HCT116 (cell line): ENCODE data around the gene RNF145. TPM values are rescaled to one million over a fixed set of nuclear protein-coding genes. Genes with fewer than 3 reads are reported as not detected.

Experiments used
- ATAC-seq: fragments of 200-7000 bp; cut with Tn5 transposase; 2 replicates; pipeline ENCODE4 v1.9.1; 2020; ENCODE audit warnings: mild to moderate bottlenecking, moderate library complexity
- BruUV-seq: library from RNA; stranded (reverse); fragments of 400-500 nt; replicated peaks from 2 replicates; lab custom pipeline; 2021; lab: Mats Ljungman, UMichigan
- CTCF ChIA-PET: fragments of 300-600 bp; sonication (Branson Sonifier 250); formaldehyde crosslinking; loops from one replicate; lab custom pipeline; 2021; ENCODE audit warnings: antibody characterized with exemption; lab: Charles Lee
- POLR2A ChIA-PET: fragments of 300-600, 350-600 bp; sonication (Branson Sonifier 250); formaldehyde crosslinking; loops from one replicate; lab custom pipeline; 2021; ENCODE audit warnings: antibody characterized with exemption; lab: Charles Lee
- RAD21 ChIA-PET, 2 experiments: fragments of 300-600 bp; sonication (Branson Sonifier 250); formaldehyde crosslinking; loops; one replicate each; lab custom pipeline; 2023; ENCODE audit warnings: low total read pairs in 2 of 2; ENCODE audit not compliant: uncharacterized antibody in 2 of 2, unreplicated experiment in 2 of 2, low non-redundant PET in 1 of 2; lab: Charles Lee
- DNase-seq: peaks from one replicate; pipeline ENCODE4 v3.0.0-alpha.2; 2010; ENCODE audit warnings: low read depth, low spot score
- H2AFZ ChIP-seq: fragments of 200-600 bp; shearing (Covaris generic), sonication (generic); 2 replicates; pipeline ENCODE4 v1.6.1; 2017; ENCODE audit warnings: low read depth, mixed run types, mixed read lengths, antibody characterized with exemption, low read length; ENCODE audit not compliant: poor library complexity, severe bottlenecking
- H3K27ac ChIP-seq: 2 replicates; pipeline ENCODE4 v1.5.1; 2012; ENCODE audit warnings: low read depth, low read length
- H3K27me3 ChIP-seq: fragments of 200-600 bp; sonication (generic); 2 replicates; pipeline ENCODE4 v1.6.1; 2016; ENCODE audit warnings: mixed run types, low read length, mixed read lengths; ENCODE audit not compliant: insufficient read depth
- H3K36me3 ChIP-seq, 2 experiments: fragments of 200-500 bp in 1 of 2; fragments of 200-600 bp in 1 of 2; sonication (Bioruptor generic) in 1 of 2; sonication (generic) in 1 of 2; 2 replicates each; pipeline versions ENCODE4 v1.5.1 to v1.6.1; 2014 to 2016; ENCODE audit warnings: low read length in 2 of 2, inconsistent platforms in 1 of 2, mixed read lengths in 1 of 2, mixed run types in 1 of 2; ENCODE audit not compliant: insufficient read depth in 2 of 2, control insufficient read depth in 1 of 2
- H3K4me1 ChIP-seq, 2 experiments: fragments of 200-600 bp in 1 of 2; sonication (generic) in 1 of 2; 2 replicates each; pipeline versions ENCODE4 v1.5.1 to v1.6.1; 2012 to 2017; ENCODE audit warnings: low read length in 2 of 2, inconsistent platforms in 1 of 2, mild to moderate bottlenecking in 1 of 2, mixed read lengths in 1 of 2, mixed run types in 1 of 2, moderate library complexity in 1 of 2; ENCODE audit not compliant: insufficient read depth in 2 of 2, control insufficient read depth in 1 of 2
- H3K4me2 ChIP-seq: fragments of 200-600 bp; sonication (generic); 2 replicates; pipeline ENCODE4 v1.6.1; 2017; ENCODE audit warnings: mixed run types, low read length, mixed read lengths
- H3K4me3 ChIP-seq, 2 experiments: fragments of 200-600 bp in 1 of 2; sonication (generic) in 1 of 2; replicated peaks in 1 of 2; 2 replicates each; pipeline ENCODE4 v1.5.1; 2011 to 2016; ENCODE audit warnings: low read length in 2 of 2, control low read depth in 1 of 2, low read depth in 1 of 2, mild to moderate bottlenecking in 1 of 2, mixed read lengths in 1 of 2, mixed run types in 1 of 2
- H3K79me2 ChIP-seq: fragments of 200-600 bp; sonication (generic); 2 replicates; pipeline ENCODE4 v1.6.1; 2017; ENCODE audit warnings: mild to moderate bottlenecking, mixed run types, low read length, moderate library complexity, mixed read lengths; ENCODE audit not compliant: insufficient read depth
- H3K9ac ChIP-seq: fragments of 200-600 bp; sonication (generic); 2 replicates; pipeline ENCODE4 v1.6.1; 2016; ENCODE audit warnings: low read length, mixed read lengths
- H3K9me2 ChIP-seq: fragments of 200-600 bp; sonication (generic), shearing (Covaris generic); 2 replicates; pipeline ENCODE4 v1.6.1; 2017; ENCODE audit warnings: mixed run types, mild to moderate bottlenecking, moderate library complexity; ENCODE audit not compliant: insufficient read depth
- H3K9me3 ChIP-seq, 2 experiments: fragments of 200-500 bp in 1 of 2; fragments of 200-600 bp in 1 of 2; sonication (Bioruptor generic) in 1 of 2; sonication (generic) in 1 of 2; 2 replicates each; pipeline ENCODE4 v1.6.1; 2014 to 2017; ENCODE audit warnings: low read length in 2 of 2, mixed read lengths in 2 of 2, inconsistent platforms in 1 of 2, low read depth in 1 of 2, mild to moderate bottlenecking in 1 of 2, mixed run types in 1 of 2, moderate library complexity in 1 of 2; ENCODE audit not compliant: control insufficient read depth in 1 of 2, insufficient read depth in 1 of 2
- H4K20me1 ChIP-seq: fragments of 200-600 bp; sonication (generic), shearing (Covaris generic); 2 replicates; pipeline ENCODE4 v1.6.1; 2017; ENCODE audit warnings: mixed run types, mild to moderate bottlenecking, moderate library complexity; ENCODE audit not compliant: insufficient read depth
- CBX3 ChIP-seq: IDR thresholded peaks from 2 replicates; pipeline ENCODE4 v1.6.1; 2012; ENCODE audit warnings: low read depth
- CEBPB ChIP-seq: IDR thresholded peaks from 2 replicates; pipeline ENCODE4 v1.6.1; 2012; ENCODE audit warnings: low read depth
- EZH2phosphoT487 ChIP-seq: fragments of 200-600 bp; IDR thresholded peaks from 2 replicates; pipeline ENCODE4 v1.6.1; 2018; ENCODE audit warnings: antibody characterized with exemption, borderline replicate concordance
- FOSL1 ChIP-seq: IDR thresholded peaks from 2 replicates; pipeline ENCODE4 v1.6.1; 2012; ENCODE audit warnings: low read depth
- POLR2A ChIP-seq: IDR thresholded peaks from 2 replicates; pipeline ENCODE4 v1.7.0; 2011; ENCODE audit warnings: borderline replicate concordance; ENCODE audit not compliant: insufficient read depth, insufficient read length; ENCODE audit errors: extremely low read depth
- RAD21 ChIP-seq: IDR thresholded peaks from 2 replicates; pipeline ENCODE4 v1.6.1; 2012; ENCODE audit warnings: low read depth, mild to moderate bottlenecking
- YY1 ChIP-seq: IDR thresholded peaks from 2 replicates; pipeline ENCODE4 v1.6.1; 2011; ENCODE audit warnings: low read length, low read depth, moderate library complexity, mild to moderate bottlenecking; ENCODE audit not compliant: insufficient replicate concordance; ENCODE audit errors: extremely low read depth
- ZNF274 ChIP-seq: fragments of 200-500 bp; sonication (Bioruptor generic); IDR thresholded peaks from 2 replicates; pipeline ENCODE4 v1.6.1; 2014; ENCODE audit warnings: mild to moderate bottlenecking, low read depth, low read length, inconsistent platforms
- intact Hi-C: fragments of 100-400 bp; cut with micrococcal nuclease; formaldehyde crosslinking; loops from 2 replicates; pipeline ENCODE4 v1.10.0; 2022
- total RNA-seq: library from RNA; stranded (reverse); gene quantifications from one replicate; pipeline ENCODE4 v1.2.1, GENCODE V29; 2021; ENCODE audit not compliant: unreplicated experiment
- TF ChIP-seq, protein P1 (sequence below): IDR thresholded peaks from 2 replicates; pipeline ENCODE4 v1.6.1; 2011; ENCODE audit warnings: mild to moderate bottlenecking, low read length, moderate library complexity; ENCODE audit not compliant: insufficient replicate concordance; ENCODE audit errors: extremely low read depth
- TF ChIP-seq, protein P2 (sequence below): IDR thresholded peaks from 2 replicates; pipeline ENCODE4 v1.6.1; 2012
- TF ChIP-seq, protein P3 (sequence below): IDR thresholded peaks from 2 replicates; pipeline ENCODE4 v1.6.1; 2012; ENCODE audit warnings: low read depth

RNF145 gene
- total RNA-seq, 1 experiment from 2014 or later, result 60.6 TPM

DNA sequence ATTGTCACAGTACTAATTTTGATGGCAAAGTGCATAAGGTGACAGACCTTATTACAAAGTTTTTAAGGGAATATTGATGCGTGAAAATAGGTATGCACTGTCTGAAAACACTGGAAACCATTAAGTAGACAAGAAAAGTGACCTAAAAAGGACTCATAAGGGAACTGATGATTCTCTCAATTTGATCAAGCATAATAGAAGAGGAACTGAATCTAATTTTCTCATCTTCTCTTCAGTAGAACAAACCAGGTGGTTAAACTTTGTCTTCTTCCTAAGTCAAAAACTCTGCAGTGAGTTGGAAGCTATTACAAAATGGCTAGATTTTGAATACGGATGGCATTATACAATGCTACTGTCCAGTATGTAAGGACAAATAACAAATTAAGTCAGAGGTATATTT, 53.4 kb downstream of the RNF145 start:
- TF ChIP-seq POLR2A (no peak), YY1 (no peak), ZNF274 (no peak), CEBPB (no peak), RAD21 (no peak), CBX3 (no peak), EZH2phosphoT487 (no peak), FOSL1 (no peak)
- TF ChIP-seq, protein P1, sequence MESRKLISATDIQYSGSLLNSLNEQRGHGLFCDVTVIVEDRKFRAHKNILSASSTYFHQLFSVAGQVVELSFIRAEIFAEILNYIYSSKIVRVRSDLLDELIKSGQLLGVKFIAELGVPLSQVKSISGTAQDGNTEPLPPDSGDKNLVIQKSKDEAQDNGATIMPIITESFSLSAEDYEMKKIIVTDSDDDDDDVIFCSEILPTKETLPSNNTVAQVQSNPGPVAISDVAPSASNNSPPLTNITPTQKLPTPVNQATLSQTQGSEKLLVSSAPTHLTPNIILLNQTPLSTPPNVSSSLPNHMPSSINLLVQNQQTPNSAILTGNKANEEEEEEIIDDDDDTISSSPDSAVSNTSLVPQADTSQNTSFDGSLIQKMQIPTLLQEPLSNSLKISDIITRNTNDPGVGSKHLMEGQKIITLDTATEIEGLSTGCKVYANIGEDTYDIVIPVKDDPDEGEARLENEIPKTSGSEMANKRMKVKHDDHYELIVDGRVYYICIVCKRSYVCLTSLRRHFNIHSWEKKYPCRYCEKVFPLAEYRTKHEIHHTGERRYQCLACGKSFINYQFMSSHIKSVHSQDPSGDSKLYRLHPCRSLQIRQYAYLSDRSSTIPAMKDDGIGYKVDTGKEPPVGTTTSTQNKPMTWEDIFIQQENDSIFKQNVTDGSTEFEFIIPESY, result no peak
- TF ChIP-seq, protein P2, sequence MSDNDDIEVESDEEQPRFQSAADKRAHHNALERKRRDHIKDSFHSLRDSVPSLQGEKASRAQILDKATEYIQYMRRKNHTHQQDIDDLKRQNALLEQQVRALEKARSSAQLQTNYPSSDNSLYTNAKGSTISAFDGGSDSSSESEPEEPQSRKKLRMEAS, result no peak
- TF ChIP-seq, protein P3, sequence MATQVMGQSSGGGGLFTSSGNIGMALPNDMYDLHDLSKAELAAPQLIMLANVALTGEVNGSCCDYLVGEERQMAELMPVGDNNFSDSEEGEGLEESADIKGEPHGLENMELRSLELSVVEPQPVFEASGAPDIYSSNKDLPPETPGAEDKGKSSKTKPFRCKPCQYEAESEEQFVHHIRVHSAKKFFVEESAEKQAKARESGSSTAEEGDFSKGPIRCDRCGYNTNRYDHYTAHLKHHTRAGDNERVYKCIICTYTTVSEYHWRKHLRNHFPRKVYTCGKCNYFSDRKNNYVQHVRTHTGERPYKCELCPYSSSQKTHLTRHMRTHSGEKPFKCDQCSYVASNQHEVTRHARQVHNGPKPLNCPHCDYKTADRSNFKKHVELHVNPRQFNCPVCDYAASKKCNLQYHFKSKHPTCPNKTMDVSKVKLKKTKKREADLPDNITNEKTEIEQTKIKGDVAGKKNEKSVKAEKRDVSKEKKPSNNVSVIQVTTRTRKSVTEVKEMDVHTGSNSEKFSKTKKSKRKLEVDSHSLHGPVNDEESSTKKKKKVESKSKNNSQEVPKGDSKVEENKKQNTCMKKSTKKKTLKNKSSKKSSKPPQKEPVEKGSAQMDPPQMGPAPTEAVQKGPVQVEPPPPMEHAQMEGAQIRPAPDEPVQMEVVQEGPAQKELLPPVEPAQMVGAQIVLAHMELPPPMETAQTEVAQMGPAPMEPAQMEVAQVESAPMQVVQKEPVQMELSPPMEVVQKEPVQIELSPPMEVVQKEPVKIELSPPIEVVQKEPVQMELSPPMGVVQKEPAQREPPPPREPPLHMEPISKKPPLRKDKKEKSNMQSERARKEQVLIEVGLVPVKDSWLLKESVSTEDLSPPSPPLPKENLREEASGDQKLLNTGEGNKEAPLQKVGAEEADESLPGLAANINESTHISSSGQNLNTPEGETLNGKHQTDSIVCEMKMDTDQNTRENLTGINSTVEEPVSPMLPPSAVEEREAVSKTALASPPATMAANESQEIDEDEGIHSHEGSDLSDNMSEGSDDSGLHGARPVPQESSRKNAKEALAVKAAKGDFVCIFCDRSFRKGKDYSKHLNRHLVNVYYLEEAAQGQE, result no peak
- Histone ChIP-seq H3K9me2 (no peaks in the 10 kb centered on the region), H3K79me2 (no peaks in the 10 kb centered on the region), H4K20me1 (peaks cover 5% of the 10 kb centered on the region; the same call in 1 of the 2 replicates), H3K9me3 (no peaks in the 10 kb centered on the region), H2AFZ (no peak overlapping the region), H3K4me1 (no peaks in the 10 kb centered on the region), H3K9ac (no peak overlapping the region), H3K27me3 (no peaks in the 10 kb centered on the region), H3K36me3 (peaks cover 8 to 13% of the 10 kb centered on the region in 2 experiments; a peak in 3 of 4 replicates), H3K4me2 (no peak overlapping the region), H3K4me3 (no peak overlapping the region), H3K27ac (no peak overlapping the region)
- ChIA-PET POLR2A (no interaction called here), RAD21 (no interaction called here), CTCF (interaction anchor here (1.6 to 3.6 kb wide), 3 partner anchors 14 to 161 kb away, joined by 4 to 108 read pairs (median 11); no protein-coding TSS in a partner anchor)
- intact Hi-C loops, result loop anchor here (1.0 to 10.0 kb wide), 3 partner anchors 161 to 349 kb away; no protein-coding TSS in a partner anchor
- BruUV-seq, result no TSS peak
- DNase-seq (no peak), ATAC-seq (no peak)
